KOPT-K1 (cell line): ENCODE measurements around the gene LRMDA.

Experiments used
- H3K27ac ChIP-seq: fragments of 200-600 bp; sonication (generic); 2 replicates; pipeline ENCODE4 v1.5.1; 2016; ENCODE audit warnings: antibody characterized with exemption, mild to moderate bottlenecking, low read depth, low read length; ENCODE audit not compliant: poor library complexity, severe bottlenecking
- H3K36me3 ChIP-seq: fragments of 200-600 bp; sonication (generic); 2 replicates; pipeline ENCODE4 v1.5.1; 2017; ENCODE audit warnings: antibody characterized with exemption, mild to moderate bottlenecking, low read length, moderate library complexity; ENCODE audit not compliant: insufficient read depth
- H3K9me3 ChIP-seq: fragments of 200-600 bp; sonication (generic); 2 replicates; pipeline ENCODE4 v1.5.1; 2017; ENCODE audit warnings: antibody characterized with exemption, low read length, mild to moderate bottlenecking; ENCODE audit not compliant: insufficient read depth, poor library complexity, severe bottlenecking

LRMDA gene

DNA sequence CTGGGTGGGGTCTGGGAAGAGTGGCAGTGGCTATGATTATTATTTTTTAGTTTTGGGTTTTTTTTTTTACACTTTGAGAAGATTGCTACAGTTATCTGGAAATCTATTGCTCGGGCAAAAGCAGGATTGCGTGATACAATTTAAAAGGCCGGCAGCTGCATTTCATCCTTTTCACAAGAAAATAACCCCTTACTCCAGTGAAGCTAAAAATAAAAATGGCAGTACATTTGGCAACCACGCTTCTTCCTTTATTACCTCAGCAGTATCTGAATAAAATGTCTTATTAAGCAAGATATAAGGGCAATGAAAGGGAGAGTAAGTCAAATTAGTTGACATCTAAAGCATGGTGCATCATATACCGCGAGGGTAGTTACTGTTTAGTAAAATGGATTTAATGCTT lies 496.8 kb downstream of the LRMDA start:
- no peaks in the 10 kb centered on the region for H3K9me3 ChIP-seq
- no peaks in the 10 kb centered on the region for H3K36me3 ChIP-seq
- H3K27ac ChIP-seq, result no peak overlapping the region

DNA sequence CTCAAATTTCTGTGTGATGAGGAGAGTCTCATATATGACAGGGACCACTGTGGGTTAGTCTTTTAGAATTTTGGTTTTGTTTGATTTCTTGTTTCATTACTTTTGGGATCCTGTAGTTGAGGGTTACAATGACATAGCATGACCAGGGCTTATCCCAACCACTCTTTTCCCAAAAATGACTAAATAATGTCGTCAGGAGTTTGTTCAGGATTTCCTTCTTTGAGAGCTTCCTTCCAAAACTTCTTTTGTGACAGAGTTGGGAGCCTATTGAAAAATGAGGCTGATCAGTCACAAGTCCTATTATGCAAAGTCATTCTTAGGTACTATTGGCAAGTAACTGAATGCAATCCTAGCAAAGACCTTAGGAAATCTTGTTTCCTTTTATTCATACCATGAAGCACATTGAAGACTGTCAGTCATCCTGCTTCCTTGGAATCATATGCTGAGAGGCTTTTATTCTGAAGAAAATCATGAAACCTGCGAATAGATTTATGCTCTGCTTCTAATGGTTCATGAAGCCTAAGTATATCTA lies 498.3 kb downstream of the LRMDA start:
- no peaks in the 10 kb centered on the region for H3K36me3 ChIP-seq
- no peak overlapping the region for H3K27ac ChIP-seq
- no peaks in the 10 kb centered on the region for H3K9me3 ChIP-seq

DNA sequence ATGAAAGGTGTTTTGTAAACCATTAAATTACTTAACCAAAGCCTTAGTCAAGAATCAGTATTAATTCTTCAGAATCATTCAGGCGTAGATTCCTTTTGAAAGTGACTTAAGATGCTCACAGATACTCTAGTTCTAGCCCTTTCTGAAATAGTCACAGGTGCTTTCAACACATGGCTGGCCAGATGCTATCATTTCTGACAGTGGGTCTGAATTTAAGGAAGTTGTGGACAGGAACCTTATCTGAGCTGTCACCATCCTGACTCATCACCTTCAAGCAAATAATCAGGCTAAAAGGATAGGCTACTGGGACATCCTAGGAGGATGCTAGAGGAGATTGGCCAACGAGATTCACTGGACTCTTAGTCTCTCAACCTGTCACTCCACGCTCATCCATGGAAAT lies 501.5 kb downstream of the LRMDA start:
- H3K36me3 ChIP-seq, result no peaks in the 10 kb centered on the region
- H3K9me3 ChIP-seq, result no peaks in the 10 kb centered on the region

DNA sequence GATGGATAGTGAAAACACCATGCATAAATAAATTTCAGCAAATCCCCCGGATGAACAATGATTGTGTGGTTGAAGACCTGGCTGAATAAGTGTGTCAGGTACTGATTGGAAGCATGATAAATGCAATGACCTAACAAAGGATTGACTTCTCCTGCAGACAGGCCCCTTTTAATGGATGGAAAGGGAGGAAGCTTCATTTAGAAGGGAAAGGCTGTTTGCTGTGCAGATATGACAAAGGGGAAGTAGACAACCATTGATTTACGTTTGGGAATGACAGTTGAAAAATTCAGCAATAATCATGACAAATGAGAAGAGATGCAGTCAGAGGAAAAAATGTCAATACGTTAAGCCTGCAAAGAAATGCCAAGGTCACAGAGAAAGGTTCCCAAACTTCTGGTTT lies 503.8 kb downstream of the LRMDA start:
- Histone ChIP-seq H3K36me3 (no peaks in the 10 kb centered on the region), H3K27ac (no peak overlapping the region), H3K9me3 (no peaks in the 10 kb centered on the region)

More for the DNA sequence above, 501.5 kb downstream of the LRMDA start:
- no peak overlapping the region for H3K27ac ChIP-seq

DNA sequence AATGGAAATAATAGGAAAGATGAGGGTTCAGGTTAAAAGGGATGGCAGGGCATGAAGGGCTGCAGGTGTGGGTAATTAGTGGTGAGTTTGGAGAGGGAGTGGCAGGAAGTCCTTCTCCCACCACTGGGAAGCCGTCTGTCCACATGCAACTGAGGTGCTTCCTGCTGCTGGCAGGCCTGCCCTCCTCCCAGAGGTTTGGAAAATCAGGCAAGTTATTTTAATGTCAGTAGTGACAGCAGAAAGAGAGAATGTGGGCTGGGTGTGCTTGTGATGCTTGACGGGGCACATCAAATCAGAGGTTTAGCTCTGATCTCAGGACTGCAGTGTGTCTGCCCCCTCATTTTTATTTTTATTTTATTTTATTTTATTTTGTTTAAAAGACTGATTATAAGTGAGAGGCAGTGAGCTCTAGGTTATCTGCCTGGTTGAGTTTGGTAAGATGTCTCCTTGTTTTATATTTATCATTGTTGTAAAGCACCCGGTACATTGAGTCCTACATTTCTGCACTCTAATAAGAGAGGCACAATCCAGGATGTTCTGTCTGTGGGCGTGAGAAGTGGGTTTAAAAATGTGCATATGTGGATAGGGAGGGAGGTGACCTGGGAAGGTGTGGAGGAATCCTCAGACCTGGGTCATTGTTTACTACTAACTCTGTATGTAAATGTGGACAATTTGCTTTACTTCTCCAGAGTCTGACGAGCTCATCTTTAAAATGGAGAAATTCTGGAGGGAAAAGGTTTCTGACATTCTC lies 504.4 kb downstream of the LRMDA start:
- H3K27ac ChIP-seq, result no peak overlapping the region

DNA sequence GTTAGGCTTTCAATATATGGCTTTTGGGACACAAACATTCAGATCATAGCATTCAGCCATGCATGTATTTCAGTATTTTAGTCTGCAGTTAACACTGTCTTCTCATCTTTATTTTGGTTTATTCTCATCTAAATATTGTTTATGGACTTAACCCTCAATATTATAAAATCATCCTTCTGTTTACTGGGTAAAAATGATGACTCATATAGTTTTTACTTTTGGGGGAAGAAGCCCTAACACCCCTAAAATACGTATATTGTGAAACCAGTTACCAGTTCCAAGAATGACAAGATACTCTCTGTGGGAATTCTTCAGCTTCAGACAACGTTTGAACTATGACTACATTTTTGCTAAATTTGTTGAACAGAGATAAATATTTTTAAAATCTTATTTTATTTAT lies 505.4 kb downstream of the LRMDA start:
- H3K36me3 ChIP-seq, result no peaks in the 10 kb centered on the region
- H3K9me3 ChIP-seq, result no peaks in the 10 kb centered on the region
- H3K27ac ChIP-seq, result no peak overlapping the region

More for the DNA sequence above, 504.4 kb downstream of the LRMDA start:
- no peaks in the 10 kb centered on the region for H3K36me3 ChIP-seq
- H3K9me3 ChIP-seq, result no peaks in the 10 kb centered on the region

DNA sequence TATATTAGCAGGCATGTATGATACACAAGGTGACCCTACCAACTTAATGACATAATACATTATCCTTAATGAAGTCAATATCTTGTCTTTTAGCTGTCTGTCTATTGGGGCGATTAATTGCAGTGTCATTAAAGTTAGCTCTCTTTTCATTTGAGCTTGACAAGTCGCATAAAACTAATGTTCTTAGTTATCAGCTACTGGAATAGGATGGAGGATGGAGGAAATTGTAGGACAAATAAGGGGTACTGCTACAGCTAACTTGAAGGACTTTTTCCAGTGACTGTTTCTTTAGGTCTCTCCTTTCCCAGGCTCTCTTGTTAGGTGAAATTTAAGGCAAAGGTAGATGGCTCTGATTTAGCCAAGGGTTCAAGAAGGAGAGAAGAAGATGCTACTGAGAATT lies 506.4 kb downstream of the LRMDA start:
- H3K36me3 ChIP-seq, result no peaks in the 10 kb centered on the region
- no peak overlapping the region for H3K27ac ChIP-seq
- H3K9me3 ChIP-seq, result no peaks in the 10 kb centered on the region

DNA sequence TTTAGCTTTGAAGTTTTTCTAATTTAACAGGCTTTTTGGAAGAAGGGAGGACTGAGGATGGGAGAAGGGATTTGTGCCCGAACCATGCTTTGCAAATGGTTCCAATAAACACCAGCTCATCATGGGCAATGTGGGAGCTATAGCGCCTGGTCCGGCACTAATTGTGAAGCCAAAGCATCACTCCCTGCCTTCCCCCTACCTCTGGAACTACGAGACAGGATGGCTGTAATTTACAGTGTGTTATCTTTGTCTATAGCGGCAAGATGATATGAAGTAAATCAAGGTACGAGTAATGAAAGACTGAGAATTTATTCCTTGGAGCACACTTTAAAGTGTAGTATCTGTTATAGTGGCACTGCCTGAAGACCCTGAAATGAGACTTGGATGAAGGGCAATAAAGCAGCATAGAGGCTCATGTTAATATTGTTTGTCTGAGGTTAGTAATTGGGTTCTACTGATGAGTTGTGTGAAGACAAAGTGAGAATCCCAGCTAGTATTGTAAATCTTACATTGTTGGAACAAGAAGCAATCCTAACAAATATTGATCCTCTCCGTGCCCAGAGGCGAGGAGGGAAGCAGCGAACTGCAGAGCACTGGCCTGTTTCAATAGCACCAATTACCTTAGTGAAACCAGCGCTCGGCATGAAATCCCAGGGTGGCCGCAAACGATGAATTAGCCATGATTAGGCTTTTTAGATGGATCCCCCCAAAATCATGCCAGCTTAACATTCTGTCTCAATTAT lies 507.1 kb downstream of the LRMDA start:
- Histone ChIP-seq H3K9me3 (no peaks in the 10 kb centered on the region), H3K36me3 (no peaks in the 10 kb centered on the region), H3K27ac (no peak overlapping the region)

DNA sequence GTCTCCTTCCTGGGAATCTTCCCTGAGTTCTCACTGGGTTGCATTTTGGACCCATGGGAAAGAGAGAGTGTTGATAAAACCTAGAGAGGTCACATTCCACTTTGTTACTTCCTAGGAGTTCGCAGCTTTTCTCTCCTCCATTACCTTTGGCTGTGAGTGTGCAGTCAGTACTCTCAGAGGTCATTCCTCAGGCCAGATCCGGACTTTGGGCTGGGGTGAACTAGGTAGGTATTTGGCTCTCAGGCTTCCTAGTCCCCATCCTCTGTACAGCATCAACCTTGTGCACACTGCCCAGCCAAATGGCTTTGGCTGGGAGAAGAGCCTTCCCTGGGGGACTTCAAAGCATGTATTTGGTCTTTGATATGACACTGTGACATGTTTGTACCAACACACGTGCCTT lies 508.1 kb downstream of the LRMDA start:
- no peak overlapping the region for H3K27ac ChIP-seq
- no peaks in the 10 kb centered on the region for H3K36me3 ChIP-seq
- no peaks in the 10 kb centered on the region for H3K9me3 ChIP-seq

DNA sequence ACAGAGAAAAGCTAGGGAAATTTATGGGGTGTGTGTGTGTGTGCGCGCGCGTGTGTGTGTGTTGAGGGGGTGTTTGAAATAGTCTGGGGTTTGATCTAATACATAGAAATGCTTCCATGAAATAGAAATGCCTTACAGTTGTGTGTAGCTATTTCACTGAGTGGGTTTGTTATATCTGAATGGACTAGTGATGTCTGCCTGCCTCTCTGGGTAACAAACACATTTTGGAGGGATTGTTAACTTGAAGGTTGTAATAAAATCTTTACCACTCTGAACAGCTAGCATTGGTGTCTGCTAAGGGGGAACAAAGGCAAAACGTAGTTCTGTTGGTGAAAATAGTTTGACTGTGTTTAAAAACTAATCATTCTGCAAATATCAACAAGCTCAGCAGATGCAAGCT lies 509.3 kb downstream of the LRMDA start:
- Histone ChIP-seq H3K36me3 (no peaks in the 10 kb centered on the region), H3K9me3 (no peaks in the 10 kb centered on the region), H3K27ac (no peak overlapping the region)

DNA sequence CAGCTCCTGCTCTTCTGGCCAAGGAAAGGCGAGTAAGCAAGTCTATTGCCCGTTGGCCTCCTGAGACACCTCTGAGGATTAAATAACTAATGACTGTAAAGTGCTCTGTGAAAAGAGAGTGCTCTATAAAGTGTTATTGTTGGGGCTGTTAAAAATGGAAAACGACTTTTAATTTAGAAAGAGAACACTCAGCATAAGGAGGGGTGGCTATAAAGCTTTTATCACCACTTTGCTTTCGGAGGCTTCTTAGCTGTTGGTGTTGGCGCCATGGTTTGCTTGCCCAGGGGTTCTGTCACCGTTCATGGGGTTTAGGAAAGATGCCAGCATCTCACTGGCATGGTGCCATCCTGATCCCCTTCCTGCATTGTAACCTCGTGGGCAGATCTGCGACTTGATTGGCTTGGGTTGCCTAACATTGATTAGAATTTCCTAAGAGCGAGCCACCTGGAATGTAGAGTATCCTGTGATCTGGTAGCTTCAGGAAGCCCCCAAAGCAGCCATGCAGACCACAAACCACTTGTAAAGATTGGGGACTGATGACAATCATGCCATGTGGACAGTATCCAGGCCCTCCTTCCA lies 509.9 kb downstream of the LRMDA start:
- no peaks in the 10 kb centered on the region for H3K36me3 ChIP-seq
- H3K9me3 ChIP-seq, result no peaks in the 10 kb centered on the region
- no peak overlapping the region for H3K27ac ChIP-seq

DNA sequence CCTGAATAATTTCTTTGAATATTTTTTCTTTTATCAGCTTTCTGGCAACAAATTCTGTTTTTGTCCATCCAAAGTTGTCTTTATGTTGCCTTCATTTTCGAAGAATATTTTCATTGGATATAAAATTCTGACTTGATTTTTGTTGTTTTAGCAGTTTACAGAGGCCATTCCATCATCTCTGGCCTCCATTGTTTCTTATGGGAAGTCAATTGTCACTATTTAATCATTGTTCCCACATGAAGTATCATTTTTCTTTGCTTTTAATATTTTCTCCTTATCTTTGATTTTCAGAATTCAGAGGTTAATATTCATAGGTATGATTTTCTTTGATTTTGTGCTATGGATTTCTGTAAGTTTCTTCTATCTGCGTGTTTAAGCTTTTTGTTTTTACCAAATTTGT lies 512.6 kb downstream of the LRMDA start:
- Histone ChIP-seq H3K27ac (no peak overlapping the region), H3K9me3 (no peaks in the 10 kb centered on the region), H3K36me3 (no peaks in the 10 kb centered on the region)

DNA sequence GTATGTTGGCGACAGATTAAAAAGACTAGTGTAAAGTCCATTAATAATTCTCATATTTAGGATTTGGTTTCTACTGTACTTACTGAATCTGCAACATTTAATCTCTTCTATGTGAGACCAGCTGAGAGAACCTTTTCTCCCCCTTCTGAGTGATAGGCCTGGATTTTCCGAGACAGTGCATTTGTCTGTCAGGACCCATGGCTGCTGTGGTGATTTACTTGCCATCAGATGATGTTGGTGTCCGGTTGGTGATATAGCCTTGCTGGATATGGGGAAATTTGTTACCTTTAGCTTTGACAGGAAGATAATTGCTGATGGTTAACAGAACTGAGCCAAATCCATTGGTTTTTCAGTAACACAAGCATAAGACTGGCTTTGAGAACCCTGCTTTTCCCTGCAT lies 517.2 kb downstream of the LRMDA start:
- no peak overlapping the region for H3K27ac ChIP-seq
- no peaks in the 10 kb centered on the region for H3K36me3 ChIP-seq
- H3K9me3 ChIP-seq, result no peaks in the 10 kb centered on the region

DNA sequence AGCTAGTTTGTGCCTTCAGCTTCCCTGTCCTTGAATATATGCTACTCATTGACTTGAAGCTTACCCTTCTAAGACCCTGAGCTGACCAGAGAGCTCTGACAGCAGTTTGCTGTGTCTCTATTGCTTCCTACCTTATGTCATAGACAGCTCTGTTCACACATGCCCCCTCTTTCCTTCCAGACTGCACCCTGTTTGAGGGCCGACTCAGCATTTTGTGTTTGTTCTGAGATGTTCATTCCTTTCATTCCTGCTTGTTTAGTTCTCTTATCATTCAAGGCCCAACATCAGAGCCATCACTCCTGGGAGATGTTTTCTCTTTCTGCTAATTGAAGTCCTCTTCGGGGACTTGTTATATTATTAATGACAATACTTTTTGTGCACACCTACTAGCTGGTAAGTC lies 518.9 kb downstream of the LRMDA start:
- Histone ChIP-seq H3K36me3 (no peaks in the 10 kb centered on the region), H3K9me3 (no peaks in the 10 kb centered on the region), H3K27ac (no peak overlapping the region)

DNA sequence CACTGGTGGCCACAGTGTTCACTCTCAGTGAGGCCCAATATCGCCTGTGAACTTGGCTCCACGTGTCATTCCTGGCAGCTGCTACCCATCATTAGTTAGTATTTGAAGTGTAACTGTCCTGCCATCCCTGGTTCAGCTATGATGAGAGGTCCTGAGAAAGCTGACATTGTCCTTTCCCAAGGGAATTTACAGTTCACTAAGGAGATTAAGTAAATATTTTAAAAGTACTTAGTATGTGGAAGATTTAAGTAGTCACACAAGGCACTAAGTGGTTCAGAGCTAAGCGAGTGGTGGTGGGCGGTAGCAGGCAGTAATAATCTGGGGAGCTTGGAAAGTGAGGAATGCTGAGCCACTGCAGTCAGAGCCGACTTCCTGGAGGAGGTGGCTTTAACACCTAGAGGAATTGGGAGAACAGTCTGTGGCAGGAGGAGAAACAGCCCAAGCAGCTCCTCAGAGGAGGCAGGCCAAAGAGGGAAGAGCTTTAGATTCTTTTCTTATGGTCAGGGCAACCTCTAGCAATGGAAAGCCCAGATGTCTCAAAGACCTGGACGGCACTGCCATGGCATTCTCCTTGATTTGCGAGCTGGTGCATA lies 519.7 kb downstream of the LRMDA start:
- H3K9me3 ChIP-seq, result no peaks in the 10 kb centered on the region
- H3K27ac ChIP-seq, result no peak overlapping the region

More for the DNA sequence above, 519.7 kb downstream of the LRMDA start:
- H3K36me3 ChIP-seq, result no peaks in the 10 kb centered on the region
